Mesothelial cell of epicardium (in vitro differentiated cells): ENCODE data around the gene CALCR. TPM values are rescaled to one million over a fixed set of nuclear protein-coding genes. Genes with fewer than 3 reads are reported as not detected.
"Not testable (repeated sequence)": the region's sequence is repeated elsewhere in the genome, so short reads cannot be mapped to it uniquely, and the experiment has no call there.

Source experiments
- DNase-seq, 2 experiments: peaks; one replicate each; pipeline ENCODE4 v3.0.0; 2021; ENCODE audit warnings: low spot score in 2 of 2; ENCODE audit not compliant: unreplicated experiment in 2 of 2
- H3K27ac Mint-ChIP-seq: 2 replicates; pipeline ENCODE4 v1.8.0; 2021; ENCODE audit warnings: mixed read lengths
- H3K27me3 Mint-ChIP-seq: 2 replicates; pipeline ENCODE4 v1.8.0; 2021; ENCODE audit warnings: low read depth, mixed read lengths
- H3K36me3 Mint-ChIP-seq: 2 replicates; pipeline ENCODE4 v1.8.0; 2021; ENCODE audit warnings: mixed read lengths
- H3K4me1 Mint-ChIP-seq: 2 replicates; pipeline ENCODE4 v1.8.0; 2021; ENCODE audit warnings: mixed read lengths
- H3K4me3 Mint-ChIP-seq: 2 replicates; pipeline ENCODE4 v1.8.0; 2021; ENCODE audit warnings: mild to moderate bottlenecking, moderate library complexity, mixed read lengths
- H3K9me3 Mint-ChIP-seq: 2 replicates; pipeline ENCODE4 v1.8.0; 2021; ENCODE audit warnings: mixed read lengths
- total RNA-seq: library from RNA; stranded (reverse); gene quantifications from 3 replicates; pipeline ENCODE4 v1.2.1, GENCODE V29; 2021
- TF ChIP-seq, protein P1 (sequence below): fragments of 200-600 bp; sonication (generic); IDR thresholded peaks from one replicate; pipeline ENCODE4 v1.5.0; 2021; ENCODE audit warnings: antibody characterized with exemption; ENCODE audit not compliant: unreplicated experiment

The CALCR gene
- total RNA-seq, 1 donor from 2014 or later = not detected

DNA sequence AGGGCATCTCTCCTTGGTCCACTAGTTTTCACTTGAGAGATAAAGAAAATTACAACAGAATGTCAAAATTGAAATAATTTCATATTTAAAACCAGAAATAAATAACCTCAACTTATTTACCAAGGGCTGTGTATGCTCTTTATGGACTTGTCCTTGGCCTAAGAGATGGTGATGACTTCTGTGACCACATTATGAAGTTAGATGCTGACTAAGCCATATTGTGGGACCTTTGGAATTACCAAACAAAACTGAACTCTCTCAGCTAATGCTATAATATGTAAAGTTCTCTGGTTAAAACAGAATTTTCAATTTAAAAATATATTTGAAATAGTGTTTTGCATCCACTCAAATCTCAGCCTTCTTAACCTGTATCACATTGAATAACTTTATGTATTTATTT lies 38.9 kb downstream of the CALCR start:
- no peaks in the 10 kb centered on the region for H3K9me3 Mint-ChIP-seq
- H3K4me1 Mint-ChIP-seq = peaks cover 4% of the 10 kb centered on the region
- H3K36me3 Mint-ChIP-seq = no peaks in the 10 kb centered on the region
- no peaks in the 10 kb centered on the region for H3K27me3 Mint-ChIP-seq
- no peak for DNase-seq
- TF ChIP-seq, protein P1, sequence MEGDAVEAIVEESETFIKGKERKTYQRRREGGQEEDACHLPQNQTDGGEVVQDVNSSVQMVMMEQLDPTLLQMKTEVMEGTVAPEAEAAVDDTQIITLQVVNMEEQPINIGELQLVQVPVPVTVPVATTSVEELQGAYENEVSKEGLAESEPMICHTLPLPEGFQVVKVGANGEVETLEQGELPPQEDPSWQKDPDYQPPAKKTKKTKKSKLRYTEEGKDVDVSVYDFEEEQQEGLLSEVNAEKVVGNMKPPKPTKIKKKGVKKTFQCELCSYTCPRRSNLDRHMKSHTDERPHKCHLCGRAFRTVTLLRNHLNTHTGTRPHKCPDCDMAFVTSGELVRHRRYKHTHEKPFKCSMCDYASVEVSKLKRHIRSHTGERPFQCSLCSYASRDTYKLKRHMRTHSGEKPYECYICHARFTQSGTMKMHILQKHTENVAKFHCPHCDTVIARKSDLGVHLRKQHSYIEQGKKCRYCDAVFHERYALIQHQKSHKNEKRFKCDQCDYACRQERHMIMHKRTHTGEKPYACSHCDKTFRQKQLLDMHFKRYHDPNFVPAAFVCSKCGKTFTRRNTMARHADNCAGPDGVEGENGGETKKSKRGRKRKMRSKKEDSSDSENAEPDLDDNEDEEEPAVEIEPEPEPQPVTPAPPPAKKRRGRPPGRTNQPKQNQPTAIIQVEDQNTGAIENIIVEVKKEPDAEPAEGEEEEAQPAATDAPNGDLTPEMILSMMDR = no peak
- H3K27ac Mint-ChIP-seq = no peak overlapping the region
- H3K4me3 Mint-ChIP-seq = no peak overlapping the region

DNA sequence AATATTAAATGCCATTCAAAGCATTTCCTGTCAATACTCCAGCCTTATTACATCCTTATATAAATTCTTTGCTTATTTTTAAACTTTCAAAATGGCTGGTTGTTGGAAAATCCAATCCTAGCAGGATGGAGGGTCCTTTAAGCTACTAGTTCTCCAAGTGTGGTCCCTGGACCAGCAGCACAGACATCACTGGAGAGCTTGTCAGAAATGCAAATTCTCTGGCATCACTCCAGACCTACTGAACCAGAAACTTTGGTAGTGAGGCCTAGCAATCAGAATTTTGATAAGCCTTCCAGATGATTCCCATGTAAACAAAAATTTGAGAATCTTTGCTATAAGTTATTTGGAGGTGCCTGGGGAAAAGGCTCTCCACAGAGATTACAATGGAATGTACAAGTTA lies 43.8 kb downstream of the CALCR start:
- H3K4me1 Mint-ChIP-seq = no peaks in the 10 kb centered on the region
- no peak overlapping the region for H3K27ac Mint-ChIP-seq

DNA sequence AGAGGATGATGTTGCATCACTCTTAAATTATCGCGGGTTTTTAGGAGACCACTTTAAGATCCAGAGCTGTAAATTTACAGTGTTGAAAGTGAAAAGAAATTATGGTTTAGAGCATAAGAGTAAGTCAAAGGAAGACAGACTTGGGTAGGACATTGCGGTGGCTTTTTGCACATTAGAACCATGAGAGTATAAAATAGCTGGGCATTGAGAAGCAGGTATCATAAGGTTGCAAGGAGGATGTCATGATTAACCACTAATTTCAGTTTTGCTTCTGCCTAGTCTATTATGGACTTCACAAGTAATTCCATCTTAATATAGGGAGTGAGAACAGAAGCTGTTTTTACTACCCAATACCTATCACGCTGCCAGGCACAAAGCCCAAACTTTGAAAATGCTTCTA lies 57.7 kb downstream of the CALCR start:
- no peaks in the 10 kb centered on the region for H3K27me3 Mint-ChIP-seq
- TF ChIP-seq, protein P1 = no peak
- H3K27ac Mint-ChIP-seq = no peak overlapping the region
- no peaks in the 10 kb centered on the region for H3K36me3 Mint-ChIP-seq
- no peak overlapping the region for H3K4me3 Mint-ChIP-seq
- H3K9me3 Mint-ChIP-seq = no peaks in the 10 kb centered on the region
- DNase-seq = no peak
- no peaks in the 10 kb centered on the region for H3K4me1 Mint-ChIP-seq

More for the DNA sequence above, 43.8 kb downstream of the CALCR start:
- Mint-ChIP-seq H3K36me3 (no peaks in the 10 kb centered on the region), H3K4me3 (no peak overlapping the region), H3K27me3 (no peaks in the 10 kb centered on the region), H3K9me3 (no peaks in the 10 kb centered on the region)
- TF ChIP-seq, protein P1 = no peak
- no peak for DNase-seq

DNA sequence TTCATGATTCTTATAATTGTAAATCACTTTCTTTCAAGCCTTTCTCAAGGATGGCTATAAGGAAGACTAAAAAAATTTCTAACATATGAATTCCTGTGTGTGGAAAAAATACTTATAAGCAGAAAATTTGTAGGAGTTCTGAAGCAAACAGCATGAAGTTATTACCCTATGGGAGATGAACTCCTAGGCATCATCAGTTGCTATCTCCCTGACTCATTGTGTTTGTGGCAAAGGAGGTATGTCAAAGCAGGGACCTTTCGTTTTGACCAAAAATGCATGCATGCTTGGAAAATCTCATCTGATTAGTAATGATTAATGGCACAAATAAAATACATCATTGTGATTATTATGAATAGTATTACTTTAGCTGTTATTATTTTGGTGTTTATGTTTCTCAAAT lies 59.4 kb downstream of the CALCR start:
- H3K27me3 Mint-ChIP-seq = no peaks in the 10 kb centered on the region
- H3K4me1 Mint-ChIP-seq = no peaks in the 10 kb centered on the region
- no peak for DNase-seq
- no peak overlapping the region for H3K27ac Mint-ChIP-seq
- H3K9me3 Mint-ChIP-seq = no peaks in the 10 kb centered on the region
- no peaks in the 10 kb centered on the region for H3K36me3 Mint-ChIP-seq
- H3K4me3 Mint-ChIP-seq = no peak overlapping the region
- TF ChIP-seq, protein P1 = no peak

DNA sequence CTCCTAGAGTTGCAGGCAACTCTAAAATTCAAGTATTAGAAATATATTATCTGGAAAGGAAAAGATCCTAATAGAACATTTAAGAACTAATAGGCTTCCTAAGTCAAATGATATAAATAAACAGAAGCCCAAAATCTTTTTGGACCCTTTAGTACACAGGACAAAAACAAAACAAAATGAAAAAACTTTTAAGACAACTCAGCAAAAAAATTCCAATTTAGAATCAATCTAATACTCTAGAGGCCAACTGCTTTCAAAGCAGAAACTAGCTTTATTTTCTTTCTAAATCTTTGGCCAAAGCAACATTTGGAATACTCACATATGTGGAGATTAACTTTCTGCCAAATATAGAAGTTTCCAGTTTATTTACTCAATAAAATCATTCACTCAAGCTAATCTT lies 65.2 kb downstream of the CALCR start:
- TF ChIP-seq, protein P1 = no peak
- no peaks in the 10 kb centered on the region for H3K36me3 Mint-ChIP-seq
- H3K9me3 Mint-ChIP-seq = peaks cover 5% of the 10 kb centered on the region
- no peak for DNase-seq
- H3K4me1 Mint-ChIP-seq = no peaks in the 10 kb centered on the region
- no peak overlapping the region for H3K27ac Mint-ChIP-seq
- H3K27me3 Mint-ChIP-seq = no peaks in the 10 kb centered on the region
- H3K4me3 Mint-ChIP-seq = no peak overlapping the region

DNA sequence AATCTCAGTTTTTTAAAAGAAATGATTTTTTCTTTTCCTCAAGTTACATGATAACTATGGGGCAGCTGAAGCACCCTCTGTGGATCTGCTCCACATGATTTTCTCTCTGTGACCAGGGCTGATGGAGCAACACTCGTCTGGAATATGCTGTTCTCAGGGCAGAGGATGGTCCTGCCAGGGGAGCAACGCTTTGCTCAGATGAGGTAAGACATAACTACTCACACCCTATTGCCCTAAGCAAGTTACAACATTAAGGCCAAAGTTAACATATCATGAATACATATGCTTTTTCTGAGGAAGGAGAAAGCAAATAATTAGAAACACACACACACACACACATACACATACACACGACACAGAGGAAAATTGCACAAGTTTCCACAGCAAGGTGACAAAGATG lies 71.4 kb downstream of the CALCR start:
- no peak for DNase-seq
- TF ChIP-seq, protein P1 = no peak
- Mint-ChIP-seq H3K27me3 (no peaks in the 10 kb centered on the region), H3K36me3 (no peaks in the 10 kb centered on the region), H3K4me3 (no peak overlapping the region), H3K9me3 (peaks cover 5% of the 10 kb centered on the region), H3K4me1 (no peaks in the 10 kb centered on the region), H3K27ac (no peak overlapping the region)

DNA sequence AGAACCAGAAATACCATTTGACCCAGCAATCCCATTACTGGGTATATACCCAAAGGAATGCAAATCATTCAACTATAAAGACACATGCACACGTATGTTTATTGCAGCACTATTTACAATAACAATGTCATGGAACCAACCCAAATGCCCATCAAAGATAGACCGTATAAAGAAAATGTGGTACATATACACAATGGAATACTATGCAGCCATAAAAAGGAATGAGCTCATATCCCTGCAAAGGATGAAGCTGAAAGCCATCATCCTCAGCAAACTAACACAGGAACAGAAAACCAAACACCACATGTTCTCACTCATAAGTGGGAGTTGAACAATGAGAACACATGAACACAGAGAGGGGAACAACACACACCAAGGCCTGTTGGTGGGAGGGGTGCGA lies 82.7 kb downstream of the CALCR start:
- H3K27me3 Mint-ChIP-seq, H3K4me3 Mint-ChIP-seq, H3K27ac Mint-ChIP-seq, H3K36me3 Mint-ChIP-seq, H3K4me1 Mint-ChIP-seq, DNase-seq: not testable (repeated sequence)
- H3K9me3 Mint-ChIP-seq = peaks cover 22% of the 10 kb centered on the region
